ENCODE measurements around the gene TRIM52. TPM values are rescaled to one million over a fixed set of nuclear protein-coding genes. Genes with fewer than 3 reads are reported as not detected.

TRIM52 gene
- total and polyA plus RNA-seq, 9 of the 15 experiments (the other 6 are each of a cell fraction or from before 2014, with no cell fraction given): 3.3 to 21.9 (median 13.5) TPM

DNA sequence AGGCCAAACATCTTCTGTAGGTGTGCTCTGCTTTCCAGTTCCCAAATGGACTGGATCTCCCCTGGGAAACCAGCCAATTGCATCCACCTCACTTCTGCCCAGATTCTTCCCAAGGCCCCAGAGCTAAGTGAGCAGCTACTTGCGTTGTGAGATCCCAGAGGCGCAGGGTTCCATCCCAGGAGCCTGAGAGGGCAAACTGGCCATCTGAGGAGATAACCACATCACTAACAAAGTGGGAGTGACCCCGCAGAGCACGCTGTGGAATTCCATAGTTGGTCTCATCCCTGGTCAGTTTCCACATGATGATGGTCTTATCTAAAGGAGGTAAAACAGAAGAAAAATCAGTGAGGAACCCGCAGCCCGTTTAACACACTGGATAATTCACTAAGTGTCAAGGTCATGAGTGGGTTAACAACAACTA lies 18.9 kb downstream of the TRIM52 start:
- H4K20me1 ChIP-seq (replicated peaks; ENCODE audit: control insufficient read depth, insufficient read depth, low read length): peaks cover 55% of the 10 kb centered on the region
- H3K9ac ChIP-seq (ENCODE audit: insufficient read depth in 1 of 2, low read depth in 2 of 2, low read length in 2 of 2): peak overlapping the region; percentile 99 to 100
- intact Hi-C loops (cut with micrococcal nuclease): no loop called here
- peaks cover 8% of the 10 kb centered on the region for H3K9me1 ChIP-seq (ENCODE audit: control insufficient read depth, insufficient read depth, low read length)
- FAIRE-seq: no peak
- H3K27me3 ChIP-seq (ENCODE audit: control insufficient read depth in 2 of 2, insufficient read depth in 2 of 2, low read length in 2 of 2): no peaks in the 10 kb centered on the region
- no peak for DNase-seq (ENCODE audit: extremely low read depth in 1 of 4, low spot score in 3 of 4)
- peak overlapping the region; percentile 93 for H3K4me2 ChIP-seq (ENCODE audit: insufficient read depth, low read length)
- in situ Hi-C loops (cut with MboI): no loop called here
- ChIA-PET POLR2A (interaction anchor here (1.2 to 17.5 kb wide), 5 partner anchors 8 to 61 kb away, joined by 3 to 185 read pairs (median 5); partner anchors contain the start of genes TRIM41 and TRIM52), CTCF (ENCODE audit: low intra/inter-chr PET ratio) (interaction anchor here (0.7 kb wide), 1 partner anchor 14 kb away, joined by 3 read pairs; no protein-coding TSS in a partner anchor)
- TF ChIP-seq SIN3A (IDR thresholded peaks at IDR 0.05; ENCODE audit: borderline replicate concordance in 2 of 2, control insufficient read depth in 1 of 2, low read depth in 2 of 2, low read length in 2 of 2): 0 out of 4 replicates have a peak, but pooled peaks of 1 of the 2 experiments have one; percentile 31
- TF ChIP-seq ZNF316 (IDR thresholded peaks at IDR 0.05): no peak
- no peak for TF ChIP-seq GTF2E2 (tag; IDR thresholded peaks at IDR 0.05)
- TF ChIP-seq RBFOX2 (IDR thresholded peaks at IDR 0.05; ENCODE audit: low read depth, low read length): 0 out of 2 replicates have a peak, but pooled peaks have one; percentile 31
- peak; percentile 92 for TF ChIP-seq RBM39 (optimal IDR thresholded peaks at IDR 0.05; ENCODE audit: low read depth, low read length)
- TF ChIP-seq ZNF263 (CRISPR knock-in tag; IDR thresholded peaks at IDR 0.05; ENCODE audit: borderline replicate concordance): 0 out of 2 replicates have a peak, but pooled peaks have one; percentile 26
- TF ChIP-seq MTA1 (IDR thresholded peaks at IDR 0.05; ENCODE audit: borderline replicate concordance): no peak
- TF ChIP-seq ARID4B (CRISPR knock-in tag; IDR thresholded peaks at IDR 0.05): peak; percentile 37; the same call in 1 of the 2 replicates
- 0 out of 2 replicates have a peak, but pooled peaks have one; percentile 24 for TF ChIP-seq KLF13 (tag; IDR thresholded peaks at IDR 0.05; ENCODE audit: borderline replicate concordance, low read depth)
- TF ChIP-seq FOXK1 (CRISPR knock-in tag; IDR thresholded peaks at IDR 0.05; ENCODE audit: borderline replicate concordance): 0 out of 2 replicates have a peak, but pooled peaks have one; percentile 60
- H3K4me1 ChIP-seq (replicated peaks in 1 of 2; ENCODE audit: control insufficient read depth in 2 of 2, insufficient read depth in 2 of 2, low read length in 2 of 2): peaks cover 31 to 49% of the 10 kb centered on the region in 2 experiments; a peak in 4 of 5 replicates
- H3K27ac ChIP-seq (ENCODE audit: extremely low read depth, low read depth, low read length): peak overlapping the region; percentile 99
- H2AFZ ChIP-seq (ENCODE audit: low read depth, low read length): no peak overlapping the region
- ATAC-seq: no peak
- no TSS peak for BruUV-seq (replicated peaks)
- H3K36me3 ChIP-seq (ENCODE audit: control insufficient read depth, insufficient read depth, low read length): peaks cover 64% of the 10 kb centered on the region
- peaks cover 93% of the 10 kb centered on the region for H3K79me2 ChIP-seq (ENCODE audit: control insufficient read depth, insufficient read depth, low read length)
- peak overlapping the region; percentile 94 for H3K4me3 ChIP-seq
- H3K9me3 ChIP-seq (replicated peaks; ENCODE audit: control insufficient read depth, insufficient read depth, low read depth, low read length): no peaks in the 10 kb centered on the region
- WGBS (ENCODE audit: insufficient coverage, low coverage, missing lambda C conversion rate): 5% methylated on average over 6 of the region's 6 CpGs
